ENCODE data around the gene CD36. TPM values are rescaled to one million over a fixed set of nuclear protein-coding genes. Genes with fewer than 3 reads are reported as not detected.

The CD36 gene
- total and polyA plus RNA-seq, 10 of the 15 experiments (the other 5 are each of a cell fraction or from before 2014, with no cell fraction given): 0.20 to 283 (median 172) TPM

GRCh38 chr7:80631421-80631820 is 7.0 kb upstream of the CD36 start (continued):
- TF ChIP-seq, protein P1, sequence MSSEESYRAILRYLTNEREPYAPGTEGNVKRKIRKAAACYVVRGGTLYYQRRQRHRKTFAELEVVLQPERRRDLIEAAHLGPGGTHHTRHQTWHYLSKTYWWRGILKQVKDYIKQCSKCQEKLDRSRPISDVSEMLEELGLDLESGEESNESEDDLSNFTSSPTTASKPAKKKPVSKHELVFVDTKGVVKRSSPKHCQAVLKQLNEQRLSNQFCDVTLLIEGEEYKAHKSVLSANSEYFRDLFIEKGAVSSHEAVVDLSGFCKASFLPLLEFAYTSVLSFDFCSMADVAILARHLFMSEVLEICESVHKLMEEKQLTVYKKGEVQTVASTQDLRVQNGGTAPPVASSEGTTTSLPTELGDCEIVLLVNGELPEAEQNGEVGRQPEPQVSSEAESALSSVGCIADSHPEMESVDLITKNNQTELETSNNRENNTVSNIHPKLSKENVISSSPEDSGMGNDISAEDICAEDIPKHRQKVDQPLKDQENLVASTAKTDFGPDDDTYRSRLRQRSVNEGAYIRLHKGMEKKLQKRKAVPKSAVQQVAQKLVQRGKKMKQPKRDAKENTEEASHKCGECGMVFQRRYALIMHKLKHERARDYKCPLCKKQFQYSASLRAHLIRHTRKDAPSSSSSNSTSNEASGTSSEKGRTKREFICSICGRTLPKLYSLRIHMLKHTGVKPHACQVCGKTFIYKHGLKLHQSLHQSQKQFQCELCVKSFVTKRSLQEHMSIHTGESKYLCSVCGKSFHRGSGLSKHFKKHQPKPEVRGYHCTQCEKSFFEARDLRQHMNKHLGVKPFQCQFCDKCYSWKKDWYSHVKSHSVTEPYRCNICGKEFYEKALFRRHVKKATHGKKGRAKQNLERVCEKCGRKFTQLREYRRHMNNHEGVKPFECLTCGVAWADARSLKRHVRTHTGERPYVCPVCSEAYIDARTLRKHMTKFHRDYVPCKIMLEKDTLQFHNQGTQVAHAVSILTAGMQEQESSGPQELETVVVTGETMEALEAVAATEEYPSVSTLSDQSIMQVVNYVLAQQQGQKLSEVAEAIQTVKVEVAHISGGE (CRISPR knock-in tag; IDR thresholded peaks at IDR 0.05): no peak
- TF ChIP-seq ZNF207 (IDR thresholded peaks at IDR 0.05; ENCODE audit: borderline replicate concordance) (no peak), GATAD2B (conservative IDR thresholded peaks at IDR 0.05; ENCODE audit: low read depth) (no peak), BACH1 (IDR thresholded peaks at IDR 0.05; ENCODE audit: borderline replicate concordance) (no peak), CHD4 (IDR thresholded peaks at IDR 0.05) (no peak), YY1 (IDR thresholded peaks at IDR 0.05; ENCODE audit: low read depth, low read length) (no peak), ZBED1 (IDR thresholded peaks at IDR 0.05; ENCODE audit: borderline replicate concordance) (no peak), WRNIP1 (IDR thresholded peaks at IDR 0.05; ENCODE audit: borderline replicate concordance, low read depth, low read length) (no peak), CUX1 (IDR thresholded peaks at IDR 0.05; ENCODE audit: insufficient replicate concordance, low read depth, low read length) (no peak), FOXM1 (IDR thresholded peaks at IDR 0.05; ENCODE audit: low read depth, low read length) (no peak), ATF7 (IDR thresholded peaks at IDR 0.05; ENCODE audit: low read depth) (no peak)
